IMR-90 (cell line): ENCODE measurements around the gene GLS. TPM values are rescaled to one million over a fixed set of nuclear protein-coding genes. Genes with fewer than 3 reads are reported as not detected.

Source experiments
- ATAC-seq: fragments of 200-7000 bp; cut with Tn5 transposase; 2 replicates; pipeline ENCODE4 v1.9.1; 2020; ENCODE audit warnings: low read depth, mild to moderate bottlenecking, moderate library complexity
- BruUV-seq: library from RNA; stranded (reverse); fragments of 400-500 nt; replicated peaks from 2 replicates; lab custom pipeline; 2021; lab: Mats Ljungman, UMichigan
- CTCF ChIA-PET: fragments of 300-600 bp; formaldehyde crosslinking; extraction: SDS; loops from one replicate; lab custom pipeline; 2021; ENCODE audit warnings: antibody characterized with exemption; lab: Yijun Ruan, JAX
- POLR2A ChIA-PET: fragments of 300-600 bp; sonication (Branson Sonifier 250); formaldehyde crosslinking; loops from one replicate; lab custom pipeline; 2022; ENCODE audit warnings: antibody characterized with exemption; ENCODE audit not compliant: unreplicated experiment; lab: Charles Lee
- DNase-seq: peaks from one replicate; pipeline ENCODE4 v3.0.0; 2013
- H2AFZ ChIP-seq: replicated peaks from 2 replicates; pipeline ENCODE3; 2013; ENCODE audit warnings: low read length, mild to moderate bottlenecking; ENCODE audit not compliant: poor library complexity
- H2AK5ac ChIP-seq: 2 replicates; pipeline ENCODE4 v1.6.1; 2013; ENCODE audit warnings: low read depth, low read length, inconsistent platforms
- H2AK9ac ChIP-seq: replicated peaks from 2 replicates; pipeline ENCODE3; 2013; ENCODE audit warnings: mild to moderate bottlenecking, low read depth, low read length, moderate library complexity; ENCODE audit not compliant: poor library complexity
- H2BK120ac ChIP-seq: 2 replicates; pipeline ENCODE4 v1.6.1; 2013; ENCODE audit warnings: low read depth, low read length, inconsistent platforms
- H2BK15ac ChIP-seq: 3 replicates; pipeline ENCODE4 v1.6.1; 2013; ENCODE audit warnings: low read depth, low read length, inconsistent platforms
- H2BK20ac ChIP-seq: 2 replicates; pipeline ENCODE4 v1.6.1; 2013; ENCODE audit warnings: low read depth, mild to moderate bottlenecking, inconsistent platforms, low read length, moderate library complexity
- H2BK5ac ChIP-seq: 2 replicates; pipeline ENCODE4 v1.6.1; 2013; ENCODE audit warnings: mild to moderate bottlenecking, low read depth, low read length, inconsistent platforms; ENCODE audit not compliant: poor library complexity, severe bottlenecking
- H3K14ac ChIP-seq: replicated peaks from 2 replicates; pipeline ENCODE4 v1.6.1; 2013; ENCODE audit warnings: low read depth, low read length, inconsistent platforms
- H3K18ac ChIP-seq: 2 replicates; pipeline ENCODE4 v1.6.1; 2013; ENCODE audit warnings: low read depth, low read length, control low read depth
- H3K23ac ChIP-seq: 2 replicates; pipeline ENCODE4 v1.6.1; 2013; ENCODE audit warnings: low read depth, low read length, inconsistent platforms
- H3K27ac ChIP-seq: 2 replicates; pipeline ENCODE4 v1.5.1; 2013; ENCODE audit warnings: mild to moderate bottlenecking, control low read depth, low read length; ENCODE audit not compliant: insufficient read depth
- H3K27me3 ChIP-seq: 2 replicates; pipeline ENCODE4 v1.6.1; 2013; ENCODE audit warnings: low read length; ENCODE audit not compliant: control insufficient read depth, insufficient read depth
- H3K36me3 ChIP-seq: 2 replicates; pipeline ENCODE4 v1.6.1; 2013; ENCODE audit warnings: low read length, mixed read lengths; ENCODE audit not compliant: control insufficient read depth, insufficient read depth
- H3K4ac ChIP-seq: 2 replicates; pipeline ENCODE4 v1.6.1; 2013; ENCODE audit warnings: low read depth, low read length, inconsistent platforms
- H3K4me1 ChIP-seq: 2 replicates; pipeline ENCODE4 v1.6.1; 2013; ENCODE audit warnings: low read length, mixed read lengths; ENCODE audit not compliant: control insufficient read depth, insufficient read depth
- H3K4me2 ChIP-seq: 2 replicates; pipeline ENCODE4 v1.6.1; 2013; ENCODE audit warnings: low read depth, mild to moderate bottlenecking, control low read depth, low read length, moderate library complexity
- H3K4me3 ChIP-seq: 2 replicates; pipeline ENCODE4 v1.5.1; 2013; ENCODE audit warnings: low read depth, mild to moderate bottlenecking, control low read depth, low read length, moderate library complexity; ENCODE audit not compliant: insufficient read depth
- H3K56ac ChIP-seq: 2 replicates; pipeline ENCODE4 v1.6.1; 2013; ENCODE audit warnings: low read length, inconsistent platforms; ENCODE audit not compliant: insufficient read depth; ENCODE audit errors: extremely low read depth
- H3K79me1 ChIP-seq, 2 experiments: 2 replicates each; pipeline ENCODE4 v1.6.1; 2013; ENCODE audit warnings: low read length in 2 of 2, inconsistent platforms in 1 of 2, low read depth in 1 of 2
- H3K9ac ChIP-seq: 2 replicates; pipeline ENCODE4 v1.6.1; 2013; ENCODE audit warnings: low read depth, low read length, control low read depth
- H3K9me1 ChIP-seq: 2 replicates; pipeline ENCODE4 v1.6.1; 2013; ENCODE audit warnings: low read length, inconsistent platforms; ENCODE audit not compliant: insufficient read depth
- H3K9me3 ChIP-seq: 2 replicates; pipeline ENCODE4 v1.6.1; 2013; ENCODE audit warnings: low read length; ENCODE audit not compliant: control insufficient read depth, insufficient read depth
- H4K20me1 ChIP-seq: 2 replicates; pipeline ENCODE4 v1.6.1; 2013; ENCODE audit warnings: low read length, inconsistent platforms; ENCODE audit not compliant: insufficient read depth
- H4K5ac ChIP-seq: 2 replicates; pipeline ENCODE4 v1.6.1; 2013; ENCODE audit warnings: mild to moderate bottlenecking, low read depth, low read length, control low read depth
- H4K8ac ChIP-seq, 2 experiments: 2 replicates each; pipeline ENCODE4 v1.6.1; 2013; ENCODE audit warnings: low read depth in 2 of 2, low read length in 2 of 2, control low read depth in 1 of 2, inconsistent platforms in 1 of 2
- H4K91ac ChIP-seq: 2 replicates; pipeline ENCODE4 v1.6.1; 2013; ENCODE audit warnings: low read depth, low read length, inconsistent platforms; ENCODE audit not compliant: insufficient read depth
- BHLHE40 ChIP-seq: fragments of 150-350 bp; IDR thresholded peaks from 2 replicates; pipeline ENCODE4 v1.6.1; 2016; ENCODE audit warnings: mild to moderate bottlenecking, low read depth, low read length
- CTCF ChIP-seq: conservative IDR thresholded peaks from 2 replicates; pipeline ENCODE4 v1.5.1; 2012; ENCODE audit warnings: mild to moderate bottlenecking, low read depth, low read length, improper control_type of control experiment
- FOS ChIP-seq: fragments of 150-350 bp; IDR thresholded peaks from 2 replicates; pipeline ENCODE4 v1.6.1; 2016; ENCODE audit warnings: low read depth, low read length
- MAZ ChIP-seq: IDR thresholded peaks from 2 replicates; pipeline ENCODE4 v1.6.1; 2012; ENCODE audit warnings: low read depth, mild to moderate bottlenecking, low read length, improper control_type of control experiment, moderate library complexity, borderline replicate concordance
- MXI1 ChIP-seq: IDR thresholded peaks from 2 replicates; pipeline ENCODE4 v1.6.1; 2012; ENCODE audit warnings: low read depth, mild to moderate bottlenecking, low read length, moderate library complexity, borderline replicate concordance
- POLR2A ChIP-seq: IDR thresholded peaks from 2 replicates; pipeline ENCODE4 v1.6.1; 2012; ENCODE audit warnings: mild to moderate bottlenecking, low read depth, low read length
- RAD21 ChIP-seq: IDR thresholded peaks from 2 replicates; pipeline ENCODE4 v1.6.1; 2012; ENCODE audit warnings: low read length, improper control_type of control experiment
- USF2 ChIP-seq: fragments of 150-350 bp; IDR thresholded peaks from 2 replicates; pipeline ENCODE4 v1.6.1; 2017; ENCODE audit warnings: mild to moderate bottlenecking, antibody characterized with exemption, low read length, low read depth
- WGBS, 2 experiments: methylation state at CpG; one replicate each; pipeline versions ENCODE4 v1.1.5 to v1.1.7; 2013; ENCODE audit warnings: missing lambda C conversion rate in 2 of 2; ENCODE audit not compliant: insufficient read length in 1 of 2; ENCODE audit errors: extremely low coverage in 2 of 2; 5-methylcytosine and 5-hydroxymethylcytosine counted together
- dilution Hi-C: fragments of 300-500 bp; cut with HindIII; formaldehyde crosslinking; loops from one replicate; pipeline ENCODE4 v1.14.3; 2018; ENCODE audit warnings: low sequenced_read_pairs; ENCODE audit not compliant: unreplicated experiment
- in situ Hi-C: fragments of 300-500 bp; cut with MboI; formaldehyde crosslinking; loops from 3 replicates; pipeline ENCODE4 v1.14.3; 2019; ENCODE audit warnings: low sequenced_read_pairs, inconsistent platforms, mixed read lengths
- intact Hi-C: fragments of 100-400 bp; cut with micrococcal nuclease; formaldehyde crosslinking; loops from 2 replicates; pipeline ENCODE4 v1.10.0; 2022
- polyA plus RNA-seq, 3 experiments: library from polyadenylated mRNA; depleted of rRNA; stranded (reverse); fragments of >200 nt; gene quantifications; 2 replicates each; pipeline ENCODE4 v1.2.3, GENCODE V29; 2012; ENCODE audit warnings: low replicate concordance in 1 of 3
- total RNA-seq: library from RNA; depleted of rRNA; stranded (reverse); fragments of >200 nt; gene quantifications from 2 replicates; pipeline ENCODE4 v1.2.3, GENCODE V29; 2012

GLS gene
- total and polyA plus RNA-seq, 2 of the 4 experiments (the other 2 are of a cell fraction), result 87.5 to 130 TPM

GRCh38 chr2:190990132-190990531 is 109.5 kb downstream of the GLS start:
- Histone ChIP-seq H4K8ac (no peak overlapping the region), H3K4me3 (no peak overlapping the region), H2AFZ (no peak overlapping the region), H3K23ac (no peak overlapping the region), H3K9ac (no peak overlapping the region), H2AK9ac (no peak overlapping the region), H3K9me3 (no peaks in the 10 kb centered on the region), H4K91ac (no peak overlapping the region), H4K20me1 (0 out of 2 replicates have a peak, but pooled peaks cover 8% of the 10 kb centered on the region), H3K4me2 (no peak overlapping the region), H2BK15ac (no peak overlapping the region), H3K27ac (no peak overlapping the region), H3K9me1 (peaks cover 9% of the 10 kb centered on the region; the same call in 1 of the 2 replicates), H2BK120ac (no peak overlapping the region), H3K14ac (no peak overlapping the region), H4K5ac (no peak overlapping the region), H3K56ac (no peak overlapping the region), H3K4ac (no peak overlapping the region), H3K36me3 (peaks cover 66% of the 10 kb centered on the region), H2BK20ac (no peak overlapping the region), H3K27me3 (no peaks in the 10 kb centered on the region), H3K79me1 (peaks cover 5 to 6% of the 10 kb centered on the region in 2 experiments; a peak in 3 of 4 replicates), H2AK5ac (no peak overlapping the region), H3K18ac (no peak overlapping the region), H3K4me1 (no peaks in the 10 kb centered on the region), H2BK5ac (no peak overlapping the region)
- dilution Hi-C loops, result no loop called here
- DNase-seq (no peak), ATAC-seq (no peak)
- TF ChIP-seq MXI1 (no peak), RAD21 (no peak), USF2 (no peak), POLR2A (no peak), MAZ (no peak), FOS (no peak), CTCF (no peak), BHLHE40 (no peak)
- POLR2A ChIA-PET, result no interaction called here
- intact Hi-C loops, result no loop called here
- in situ Hi-C loops, result no loop called here
- CTCF ChIA-PET, result no interaction called here
- no TSS peak for BruUV-seq
- WGBS, 2 experiments, result 100% methylated on average over 2 of the region's 6 CpGs; no CpG with 5 or more reads in 1 of the 2 experiments
